GM12872 (cell line): ENCODE measurements around the gene GABRR2.

Experiments used
- TF ChIP-seq, protein P1 (sequence below): IDR thresholded peaks from 3 replicates; pipeline ENCODE4 v1.5.1; 2011; ENCODE audit warnings: low read depth, mild to moderate bottlenecking, low read length, moderate library complexity; ENCODE audit not compliant: insufficient read depth

GABRR2 gene

DNA sequence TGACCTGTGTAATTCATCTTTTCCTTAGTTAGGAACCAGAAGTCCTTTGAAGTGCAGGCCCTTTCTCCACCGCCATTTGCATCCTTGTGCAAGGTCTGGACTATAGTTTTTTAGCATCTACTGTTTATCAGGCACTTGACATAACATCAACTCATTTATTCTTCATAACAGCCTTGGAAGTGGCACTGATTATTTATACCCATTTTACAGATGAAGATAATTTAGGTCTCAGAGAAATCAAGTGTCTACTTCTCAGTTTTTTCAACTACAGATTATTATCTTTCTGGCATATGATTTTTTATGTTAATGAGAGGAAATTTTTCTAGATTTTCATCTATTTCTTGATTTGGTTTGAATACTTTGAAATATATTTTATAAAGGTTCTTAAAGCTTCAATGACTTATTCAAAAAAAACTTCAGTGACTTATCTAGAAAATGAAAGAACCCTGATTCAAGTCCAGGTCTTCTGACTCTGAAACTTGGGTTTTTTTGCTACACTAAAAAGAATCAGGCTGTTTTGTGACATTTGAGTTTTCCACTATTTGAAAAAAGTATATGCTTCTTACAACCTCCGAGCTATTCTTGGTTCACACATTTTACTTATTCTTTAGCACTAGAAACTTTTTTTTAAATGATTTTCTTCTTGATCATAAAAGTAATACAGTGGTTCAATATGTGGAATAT is 40.6 kb upstream of the GABRR2 start:
- TF ChIP-seq, protein P1, sequence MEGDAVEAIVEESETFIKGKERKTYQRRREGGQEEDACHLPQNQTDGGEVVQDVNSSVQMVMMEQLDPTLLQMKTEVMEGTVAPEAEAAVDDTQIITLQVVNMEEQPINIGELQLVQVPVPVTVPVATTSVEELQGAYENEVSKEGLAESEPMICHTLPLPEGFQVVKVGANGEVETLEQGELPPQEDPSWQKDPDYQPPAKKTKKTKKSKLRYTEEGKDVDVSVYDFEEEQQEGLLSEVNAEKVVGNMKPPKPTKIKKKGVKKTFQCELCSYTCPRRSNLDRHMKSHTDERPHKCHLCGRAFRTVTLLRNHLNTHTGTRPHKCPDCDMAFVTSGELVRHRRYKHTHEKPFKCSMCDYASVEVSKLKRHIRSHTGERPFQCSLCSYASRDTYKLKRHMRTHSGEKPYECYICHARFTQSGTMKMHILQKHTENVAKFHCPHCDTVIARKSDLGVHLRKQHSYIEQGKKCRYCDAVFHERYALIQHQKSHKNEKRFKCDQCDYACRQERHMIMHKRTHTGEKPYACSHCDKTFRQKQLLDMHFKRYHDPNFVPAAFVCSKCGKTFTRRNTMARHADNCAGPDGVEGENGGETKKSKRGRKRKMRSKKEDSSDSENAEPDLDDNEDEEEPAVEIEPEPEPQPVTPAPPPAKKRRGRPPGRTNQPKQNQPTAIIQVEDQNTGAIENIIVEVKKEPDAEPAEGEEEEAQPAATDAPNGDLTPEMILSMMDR = no peak

DNA sequence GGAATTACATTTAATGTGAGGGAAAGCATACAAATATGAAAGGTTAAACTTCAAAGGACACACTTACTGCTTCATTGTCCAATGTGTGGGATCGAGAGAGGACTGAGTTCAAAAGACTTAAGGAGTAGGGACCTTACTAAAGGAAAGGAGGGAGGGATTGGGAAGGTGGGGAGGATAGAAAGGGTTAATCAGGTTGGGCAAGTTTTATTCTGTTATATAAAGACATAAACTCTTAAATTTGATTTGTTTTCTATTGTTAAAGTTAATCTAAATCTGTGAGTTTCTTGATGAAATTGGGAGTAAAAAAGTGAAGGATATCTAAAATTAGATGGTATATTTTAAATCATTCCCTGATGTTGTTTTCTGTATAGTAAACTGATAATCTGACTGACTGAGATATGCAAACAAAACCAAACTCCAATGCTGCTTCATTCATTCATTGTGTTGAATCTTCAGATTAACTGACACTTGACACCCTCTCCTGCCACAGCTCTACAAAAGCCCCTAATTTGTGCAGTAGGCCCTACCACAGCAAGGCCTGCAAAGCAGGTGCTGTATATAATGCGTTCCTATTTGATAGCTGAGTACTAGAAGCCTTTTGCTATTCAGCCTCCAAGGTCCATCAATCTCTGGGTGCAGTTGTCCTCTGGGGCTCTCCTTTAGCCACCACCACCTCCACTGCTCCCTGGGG is 38.7 kb upstream of the GABRR2 start:
- TF ChIP-seq, protein P1 = no peak

DNA sequence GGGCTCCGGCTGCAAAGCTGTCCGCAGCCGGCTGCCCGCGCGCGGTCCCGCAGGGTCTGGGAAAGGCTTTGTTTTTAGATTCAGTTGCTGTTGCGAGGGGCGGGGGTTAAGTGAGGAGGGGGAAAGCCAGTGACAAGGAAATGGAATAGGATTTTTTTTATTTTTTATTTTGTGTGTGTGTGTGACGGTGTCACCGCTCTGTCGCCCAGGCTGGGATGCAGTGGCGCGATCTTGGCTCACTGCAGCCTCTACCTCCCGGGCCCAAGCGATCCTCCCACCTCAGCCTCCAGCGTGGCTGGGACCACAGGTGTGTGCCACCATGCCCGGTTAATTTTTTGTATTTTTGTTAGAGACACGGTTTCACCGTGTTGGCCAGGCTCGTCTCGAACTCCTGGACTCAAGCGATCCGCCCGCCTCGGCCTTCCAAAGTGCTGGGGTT is 38.0 kb upstream of the GABRR2 start:
- TF ChIP-seq, protein P1 = no peak

DNA sequence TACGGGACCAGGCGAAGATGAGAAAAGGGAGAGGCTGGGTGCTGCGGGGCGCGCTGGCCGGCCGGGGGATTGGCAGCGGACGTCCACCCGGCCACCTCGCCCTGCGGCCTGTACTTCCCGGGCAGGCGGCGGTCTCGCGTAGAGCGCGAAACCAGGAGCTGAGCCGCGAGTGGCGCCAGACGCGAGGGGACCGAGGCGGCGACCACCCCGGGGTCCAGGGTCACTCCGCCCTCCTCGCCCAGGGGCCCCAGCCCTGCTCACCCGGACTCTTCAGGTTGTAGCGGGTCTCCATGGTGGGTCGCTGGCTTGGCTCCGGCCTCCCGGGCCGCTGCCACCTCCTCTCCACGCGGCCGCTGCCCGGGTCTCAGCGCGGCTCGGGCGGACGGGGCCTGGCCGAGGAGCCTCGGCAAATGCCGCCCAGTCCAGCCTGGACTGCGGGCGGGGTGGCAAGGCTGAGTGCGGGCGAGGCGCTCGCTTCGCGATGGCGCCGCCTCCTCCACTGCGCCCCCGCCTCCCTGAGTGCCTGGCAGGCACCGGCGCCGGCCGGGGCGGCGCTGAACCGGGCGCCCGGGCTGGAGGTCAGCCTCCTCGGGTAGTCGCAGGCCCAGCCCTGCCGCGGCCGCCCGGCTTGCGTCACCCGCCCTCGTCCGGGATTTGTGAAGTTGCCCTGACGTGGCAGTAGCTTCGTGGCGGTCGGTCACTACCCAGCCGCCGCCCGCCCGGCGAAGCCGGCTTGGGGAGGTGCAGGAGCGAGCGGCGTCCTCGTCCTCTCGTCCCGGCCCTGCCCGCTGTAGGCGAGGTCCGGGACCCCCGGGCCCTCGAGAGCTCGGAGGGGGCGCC is 37.4 kb upstream of the GABRR2 start, which contains the start of gene UBE2J1:
UBE2J1 (minus strand) TSS at position 445 of the 840 bp plus-strand sequence; CDS start at position 292, 153 bp downstream.
- TF ChIP-seq, protein P1 = no peak

DNA sequence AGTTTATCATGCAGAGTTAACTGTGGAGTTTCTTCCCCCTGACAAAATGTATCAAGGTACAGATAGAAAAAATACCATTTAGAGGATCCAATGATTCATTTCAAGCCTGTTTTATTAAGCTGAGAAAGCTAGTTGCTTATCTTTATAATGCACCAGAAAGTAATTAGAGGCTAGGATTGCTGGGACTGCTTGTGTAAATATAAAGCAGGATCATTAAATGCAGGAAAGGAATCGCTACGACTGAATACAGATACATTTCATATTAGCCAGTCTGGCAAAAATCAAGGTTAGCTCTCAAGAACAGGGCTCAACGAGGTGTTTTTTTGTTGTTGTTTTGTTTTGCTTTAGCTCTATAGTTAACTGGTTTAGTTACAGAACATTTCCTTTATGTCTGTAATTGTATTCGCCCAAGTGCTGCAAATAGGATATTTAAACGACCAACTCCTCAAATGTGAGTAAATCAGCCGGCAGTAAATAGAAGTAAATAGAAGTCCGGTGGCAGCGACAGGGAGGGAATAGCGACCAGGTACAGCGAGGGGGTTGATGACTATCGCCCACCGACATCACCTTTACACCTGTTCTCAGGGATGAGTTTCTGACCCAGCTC is 36.7 kb upstream of the GABRR2 start:
- TF ChIP-seq, protein P1 = no peak

DNA sequence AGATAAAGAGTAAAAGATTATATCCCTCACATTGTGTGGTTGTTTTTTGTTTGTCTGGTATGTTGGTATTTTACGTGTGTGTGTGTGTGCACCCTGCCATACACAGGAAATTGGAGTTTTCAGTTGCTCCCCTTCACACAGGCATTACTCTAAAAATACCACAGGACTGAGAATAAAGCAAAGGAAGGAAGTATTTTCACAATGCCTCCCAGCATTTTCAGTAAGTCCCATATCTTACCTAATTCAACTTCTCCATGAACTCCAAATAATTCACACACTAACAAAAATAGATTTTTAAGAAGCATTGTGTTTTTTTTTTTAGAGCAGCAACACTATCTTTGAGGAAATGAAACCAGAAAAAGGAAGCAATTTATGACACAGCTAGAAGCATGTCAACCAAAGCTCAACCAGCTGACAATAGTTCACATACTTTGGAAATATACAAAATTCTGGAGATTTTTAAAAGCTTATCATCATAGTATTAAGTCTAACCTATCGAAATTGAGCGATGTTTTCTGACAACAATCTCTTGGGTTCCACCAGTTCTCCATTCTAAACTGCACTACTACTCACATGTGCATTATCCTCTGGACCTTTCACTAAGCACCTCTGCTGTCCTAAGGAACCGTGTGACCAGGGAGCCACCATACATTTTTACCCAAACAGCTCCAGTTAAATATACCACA is 35.3 kb upstream of the GABRR2 start:
- TF ChIP-seq, protein P1 = no peak

DNA sequence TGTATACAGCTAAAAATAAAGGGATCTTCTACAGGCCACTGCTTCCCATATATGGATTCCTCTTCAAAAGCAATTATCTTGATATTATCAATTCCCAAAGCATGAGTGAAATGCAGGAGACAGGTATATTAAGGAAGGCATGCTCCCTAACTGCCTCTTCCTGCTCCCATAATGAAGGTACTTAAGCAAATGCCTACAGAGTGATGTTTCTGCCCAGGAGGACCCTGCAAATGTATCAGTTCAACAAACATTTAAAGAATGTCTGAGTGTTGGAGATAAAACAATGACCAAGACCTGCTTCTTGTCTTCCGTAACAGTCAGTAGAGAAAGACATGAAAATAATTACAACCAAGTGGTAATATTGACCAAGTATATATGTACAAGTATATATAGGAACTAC is 33.3 kb upstream of the GABRR2 start:
- TF ChIP-seq, protein P1 = no peak
